Vagina (tissue), 2 donors: Measurements from ENCODE around the gene DPYSL4. TPM values are rescaled to one million over a fixed set of nuclear protein-coding genes. Genes with fewer than 3 reads are reported as not detected.

Source experiments
- DNase-seq, 2 donors: peaks; one replicate each; pipeline ENCODE4 v3.0.0-alpha.2; 2017; ENCODE audit errors: extremely low spot score in 2 of 2
- H3K27ac ChIP-seq: fragments of 200-600 bp; sonication (generic); one replicate; pipeline ENCODE4 v1.5.1; 2019
- H3K27me3 ChIP-seq: fragments of 200-600 bp; sonication (generic); one replicate; pipeline ENCODE4 v1.5.1; 2019
- H3K36me3 ChIP-seq, 2 donors: fragments of 200-600 bp; sonication (generic); one replicate each; pipeline ENCODE4 v1.5.1; 2017 to 2019
- H3K4me1 ChIP-seq: fragments of 200-600 bp; sonication (generic); one replicate; pipeline ENCODE4 v1.5.1; 2019
- H3K4me3 ChIP-seq, 2 donors: fragments of 200-600 bp; sonication (generic); 1 replicate in 1 of 2; 2 replicates in 1 of 2; pipeline ENCODE4 v1.5.1; 2016 to 2019
- H3K9me3 ChIP-seq: fragments of 200-600 bp; sonication (generic); one replicate; pipeline ENCODE4 v1.5.1; 2019
- CTCF ChIP-seq, 3 experiments: fragments of 450-650 bp in 2 of 3; fragments of 200-600 bp in 1 of 3; sonication (generic) in 1 of 3; IDR thresholded peaks; one replicate each; pipeline ENCODE4 v1.5.1; 2017 to 2019; ENCODE audit warnings: antibody characterized with exemption in 3 of 3, mild to moderate bottlenecking in 2 of 3, moderate library complexity in 2 of 3
- POLR2A ChIP-seq, 2 donors: fragments of 450-650 bp; IDR thresholded peaks; one replicate each; pipeline ENCODE4 v1.6.1; 2017; ENCODE audit warnings: antibody characterized with exemption in 2 of 2, mild to moderate bottlenecking in 2 of 2, moderate library complexity in 2 of 2
- POLR2AphosphoS5 ChIP-seq, 2 donors: sonication (generic); formaldehyde crosslinking; IDR thresholded peaks; one replicate each; pipeline ENCODE4 v1.9.0; 2017; ENCODE audit warnings: antibody characterized with exemption in 2 of 2, mild to moderate bottlenecking in 2 of 2, low read depth in 1 of 2; ENCODE audit not compliant: insufficient read depth in 1 of 2
- intact Hi-C: fragments of 100-400 bp; cut with DNase I; formaldehyde crosslinking; loops from one replicate; pipeline ENCODE4 v1.15.1; 2023
- total RNA-seq: library from RNA; depleted of rRNA; stranded (reverse); fragments of >200 nt; gene quantifications from one replicate; pipeline ENCODE4 v1.2.3, GENCODE V29; 2016

DPYSL4 gene
- total RNA-seq, 1 donor from 2014 or later, result 0.49 TPM

GRCh38 chr10:132143162-132143561, 43.6 kb upstream of the DPYSL4 start:
- H3K27me3 ChIP-seq, result no peaks in the 10 kb centered on the region
- H3K36me3 ChIP-seq, result no peaks in the 10 kb centered on the region
- peaks cover 9% of the 10 kb centered on the region for H3K4me1 ChIP-seq
- intact Hi-C loops, result no loop called here
- H3K4me3 ChIP-seq, result peak overlapping the region in 1 of 2 donors; percentile 11
- no peak for DNase-seq
- no peak overlapping the region for H3K27ac ChIP-seq
- H3K9me3 ChIP-seq, result no peaks in the 10 kb centered on the region
- TF ChIP-seq POLR2AphosphoS5 (IDR thresholded peaks at IDR 0.05; ENCODE audit: insufficient read depth in 1 of 2, low read depth in 1 of 2), result no peak
- no peak for TF ChIP-seq CTCF (IDR thresholded peaks at IDR 0.05)
- TF ChIP-seq POLR2A (IDR thresholded peaks at IDR 0.05), result no peak

GRCh38 chr10:132144086-132144485, 42.7 kb upstream of the DPYSL4 start:
- Histone ChIP-seq H3K36me3 (no peaks in the 10 kb centered on the region), H3K27ac (no peak overlapping the region), H3K9me3 (no peaks in the 10 kb centered on the region), H3K4me3 (no peak overlapping the region), H3K27me3 (no peaks in the 10 kb centered on the region), H3K4me1 (peaks cover 9% of the 10 kb centered on the region)
- intact Hi-C loops, result no loop called here
- no peak for DNase-seq
- TF ChIP-seq POLR2A (IDR thresholded peaks at IDR 0.05) (no peak), POLR2AphosphoS5 (IDR thresholded peaks at IDR 0.05; ENCODE audit: insufficient read depth in 1 of 2, low read depth in 1 of 2) (no peak), CTCF (IDR thresholded peaks at IDR 0.05) (no peak)

GRCh38 chr10:132145002-132145401, 41.7 kb upstream of the DPYSL4 start:
- no peak for DNase-seq
- Histone ChIP-seq H3K9me3 (no peaks in the 10 kb centered on the region), H3K4me3 (no peak overlapping the region), H3K27ac (no peak overlapping the region), H3K4me1 (peaks cover 9% of the 10 kb centered on the region), H3K36me3 (no peaks in the 10 kb centered on the region), H3K27me3 (no peaks in the 10 kb centered on the region)
- intact Hi-C loops, result no loop called here
- no peak for TF ChIP-seq POLR2A (IDR thresholded peaks at IDR 0.05)
- no peak for TF ChIP-seq CTCF (IDR thresholded peaks at IDR 0.05)

- Histone ChIP-seq H3K36me3 (no peaks in the 10 kb centered on the region), H3K4me3 (no peak overlapping the region), H3K27ac (no peak overlapping the region), H3K27me3 (no peaks in the 10 kb centered on the region), H3K4me1 (peaks cover 9% of the 10 kb centered on the region), H3K9me3 (no peaks in the 10 kb centered on the region)
- intact Hi-C loops, result no loop called here
- TF ChIP-seq POLR2AphosphoS5 (IDR thresholded peaks at IDR 0.05; ENCODE audit: insufficient read depth in 1 of 2, low read depth in 1 of 2) (no peak), CTCF (IDR thresholded peaks at IDR 0.05) (no peak), POLR2A (IDR thresholded peaks at IDR 0.05) (no peak)
- DNase-seq, result no peak
These were observed 41.1 kb upstream of the DPYSL4 start for GRCh38 chr10:132145521-132146185.

- intact Hi-C loops, result no loop called here
- no peaks in the 10 kb centered on the region for H3K9me3 ChIP-seq
- no peaks in the 10 kb centered on the region for H3K27me3 ChIP-seq
- no peak overlapping the region for H3K27ac ChIP-seq
- no peaks in the 10 kb centered on the region for H3K36me3 ChIP-seq
- DNase-seq, result no peak
- no peak overlapping the region for H3K4me3 ChIP-seq
- peaks cover 9% of the 10 kb centered on the region for H3K4me1 ChIP-seq
- TF ChIP-seq CTCF (IDR thresholded peaks at IDR 0.05) (no peak), POLR2AphosphoS5 (IDR thresholded peaks at IDR 0.05; ENCODE audit: insufficient read depth in 1 of 2, low read depth in 1 of 2) (no peak), POLR2A (IDR thresholded peaks at IDR 0.05) (no peak)
These were observed 40.5 kb upstream of the DPYSL4 start for GRCh38 chr10:132146271-132146671.
